ENCODE measurements around the gene CEACAM18.

DNA sequence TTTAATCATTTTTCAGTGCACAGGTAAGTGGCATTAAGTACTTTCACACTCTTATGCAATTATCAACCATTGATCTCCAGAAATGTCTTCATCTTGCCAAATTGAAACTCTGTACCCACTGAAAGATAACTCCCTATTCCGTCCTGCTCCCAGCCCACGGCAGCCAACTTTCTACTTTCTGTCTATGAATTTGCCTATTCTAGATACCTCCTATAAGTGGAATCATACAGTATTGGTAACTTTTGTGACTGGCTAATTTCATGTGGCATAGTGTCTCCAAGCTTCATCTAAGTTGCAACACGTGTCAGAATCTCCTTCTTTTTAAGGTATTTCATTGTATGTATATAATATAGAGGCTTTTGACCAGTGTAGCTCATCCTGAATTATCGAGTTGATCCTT is 5.7 kb upstream of the CEACAM18 start:
- TF ChIP-seq, protein P1, sequence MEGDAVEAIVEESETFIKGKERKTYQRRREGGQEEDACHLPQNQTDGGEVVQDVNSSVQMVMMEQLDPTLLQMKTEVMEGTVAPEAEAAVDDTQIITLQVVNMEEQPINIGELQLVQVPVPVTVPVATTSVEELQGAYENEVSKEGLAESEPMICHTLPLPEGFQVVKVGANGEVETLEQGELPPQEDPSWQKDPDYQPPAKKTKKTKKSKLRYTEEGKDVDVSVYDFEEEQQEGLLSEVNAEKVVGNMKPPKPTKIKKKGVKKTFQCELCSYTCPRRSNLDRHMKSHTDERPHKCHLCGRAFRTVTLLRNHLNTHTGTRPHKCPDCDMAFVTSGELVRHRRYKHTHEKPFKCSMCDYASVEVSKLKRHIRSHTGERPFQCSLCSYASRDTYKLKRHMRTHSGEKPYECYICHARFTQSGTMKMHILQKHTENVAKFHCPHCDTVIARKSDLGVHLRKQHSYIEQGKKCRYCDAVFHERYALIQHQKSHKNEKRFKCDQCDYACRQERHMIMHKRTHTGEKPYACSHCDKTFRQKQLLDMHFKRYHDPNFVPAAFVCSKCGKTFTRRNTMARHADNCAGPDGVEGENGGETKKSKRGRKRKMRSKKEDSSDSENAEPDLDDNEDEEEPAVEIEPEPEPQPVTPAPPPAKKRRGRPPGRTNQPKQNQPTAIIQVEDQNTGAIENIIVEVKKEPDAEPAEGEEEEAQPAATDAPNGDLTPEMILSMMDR (IDR thresholded peaks at IDR 0.05; ENCODE audit: low read depth, low read length, poor library complexity, severe bottlenecking) = no peak
- no peak for TF ChIP-seq EZH2phosphoT487 (IDR thresholded peaks at IDR 0.05; ENCODE audit: borderline replicate concordance, low read length)

Data from DOHH2 (cell line).